Stimulated activated CD8-positive, alpha-beta memory T cell treated with anti-CD3 and anti-CD28 coated beads, Interleukin-12 subunit alpha, Interleukin-12 subunit beta, amount 100 ng/mL, for 24 hours (primary cell): ENCODE data around the gene DCST1.
A peak's percentile ranks its signal among the peaks of the same experiment; 100 is the strongest.
"Not testable (repeated sequence)": the region's sequence is repeated elsewhere in the genome, so short reads cannot be mapped to it uniquely, and the experiment has no call there.

ENCODE experiments used
- DNase-seq: peaks from one replicate; pipeline ENCODE4 v3.0.0-alpha.2; 2020; ENCODE audit errors: extremely low read depth

The DCST1 gene

GRCh38 chr1:155033524-155033923, at the start of gene DCST1, which contains the start of gene DCST2:
DCST1 (plus strand) TSS chr1:155033824; CDS start chr1:155034037, 213 bp downstream.
DCST2 (minus strand) TSS chr1:155033781; CDS start chr1:155033701, 80 bp downstream.
- DNase-seq: no peak

GRCh38 chr1:154986736-154987135, 46.9 kb upstream of the DCST1 start:
- DNase-seq: not testable (repeated sequence)

- no peak for DNase-seq
These were observed 46.3 kb upstream of the DCST1 start for GRCh38 chr1:154987326-154987725.

GRCh38 chr1:154988058-154988954, 45.3 kb upstream of the DCST1 start:
- DNase-seq: no peak

GRCh38 chr1:154989195-154989860, 44.3 kb upstream of the DCST1 start:
- DNase-seq: no peak

GRCh38 chr1:154990276-154990675, 43.3 kb upstream of the DCST1 start:
- no peak for DNase-seq

- DNase-seq: no peak
These were observed 40.7 kb upstream of the DCST1 start for GRCh38 chr1:154992721-154993571.

- no peak for DNase-seq
These were observed 39.9 kb upstream of the DCST1 start, which contains the start of gene LENEP for GRCh38 chr1:154993572-154994268. LENEP (plus strand) TSS chr1:154993586; CDS start chr1:154993608, 22 bp downstream.

GRCh38 chr1:154994269-154994587, 39.4 kb upstream of the DCST1 start:
- no peak for DNase-seq

GRCh38 chr1:154994591-154994990, 39.0 kb upstream of the DCST1 start:
- no peak for DNase-seq

- DNase-seq: not testable (repeated sequence)
These were observed 38.2 kb upstream of the DCST1 start for GRCh38 chr1:154995301-154995983.

GRCh38 chr1:154996966-154997701, 36.5 kb upstream of the DCST1 start:
- DNase-seq: no peak

GRCh38 chr1:154998201-154998780, 35.3 kb upstream of the DCST1 start:
- DNase-seq: no peak

GRCh38 chr1:154998818-154999570, 34.6 kb upstream of the DCST1 start:
- no peak for DNase-seq

- no peak for DNase-seq
These were observed 33.8 kb upstream of the DCST1 start for GRCh38 chr1:154999571-155000410.

GRCh38 chr1:155000411-155000725, 33.3 kb upstream of the DCST1 start:
- DNase-seq: no peak

- DNase-seq: peak; percentile 57
These were observed 32.7 kb upstream of the DCST1 start for GRCh38 chr1:155000726-155001424.

GRCh38 chr1:155001425-155001674, 32.3 kb upstream of the DCST1 start:
- no peak for DNase-seq
